ENCODE measurements around the gene ZHX3. TPM values are rescaled to one million over a fixed set of nuclear protein-coding genes. Genes with fewer than 3 reads are reported as not detected.

ZHX3 gene
- total and polyA plus RNA-seq, 9 of the 15 experiments (the other 6 are each of a cell fraction or from before 2014, with no cell fraction given), result 0.80 to 14.6 (median 4.9) TPM

DNA sequence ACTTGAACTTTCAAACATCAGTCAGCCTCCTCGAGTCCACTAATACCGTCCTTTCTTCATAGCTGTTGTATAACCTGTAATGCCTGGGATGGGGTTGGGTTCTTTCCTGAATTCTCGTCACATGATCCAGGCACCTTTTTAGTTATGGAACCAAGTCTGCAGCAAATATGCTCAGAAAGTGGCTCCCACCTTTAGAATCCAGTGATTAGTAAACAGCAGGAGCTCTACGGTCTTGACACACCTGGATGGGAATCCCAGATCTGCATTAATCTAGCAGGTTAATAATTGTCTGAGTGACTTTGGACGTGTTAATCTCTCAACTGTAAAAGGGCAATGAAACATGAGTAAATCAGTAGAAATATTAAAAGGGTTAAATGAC, 729 bp upstream of the ZHX3 start (continued):
- TF ChIP-seq ZNF384 (IDR thresholded peaks at IDR 0.05; ENCODE audit: low read depth, low read length) (no peak), GABPB2 (CRISPR knock-in tag; conservative IDR thresholded peaks at IDR 0.05) (no peak), CEBPB (tag; IDR thresholded peaks at IDR 0.05) (no peak)
- TF ChIP-seq, protein P1, sequence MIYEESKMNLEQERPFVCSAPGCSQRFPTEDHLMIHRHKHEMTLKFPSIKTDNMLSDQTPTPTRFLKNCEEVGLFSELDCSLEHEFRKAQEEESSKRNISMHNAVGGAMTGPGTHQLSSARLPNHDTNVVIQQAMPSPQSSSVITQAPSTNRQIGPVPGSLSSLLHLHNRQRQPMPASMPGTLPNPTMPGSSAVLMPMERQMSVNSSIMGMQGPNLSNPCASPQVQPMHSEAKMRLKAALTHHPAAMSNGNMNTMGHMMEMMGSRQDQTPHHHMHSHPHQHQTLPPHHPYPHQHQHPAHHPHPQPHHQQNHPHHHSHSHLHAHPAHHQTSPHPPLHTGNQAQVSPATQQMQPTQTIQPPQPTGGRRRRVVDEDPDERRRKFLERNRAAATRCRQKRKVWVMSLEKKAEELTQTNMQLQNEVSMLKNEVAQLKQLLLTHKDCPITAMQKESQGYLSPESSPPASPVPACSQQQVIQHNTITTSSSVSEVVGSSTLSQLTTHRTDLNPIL (CRISPR knock-in tag; IDR thresholded peaks at IDR 0.05), result no peak

DNA sequence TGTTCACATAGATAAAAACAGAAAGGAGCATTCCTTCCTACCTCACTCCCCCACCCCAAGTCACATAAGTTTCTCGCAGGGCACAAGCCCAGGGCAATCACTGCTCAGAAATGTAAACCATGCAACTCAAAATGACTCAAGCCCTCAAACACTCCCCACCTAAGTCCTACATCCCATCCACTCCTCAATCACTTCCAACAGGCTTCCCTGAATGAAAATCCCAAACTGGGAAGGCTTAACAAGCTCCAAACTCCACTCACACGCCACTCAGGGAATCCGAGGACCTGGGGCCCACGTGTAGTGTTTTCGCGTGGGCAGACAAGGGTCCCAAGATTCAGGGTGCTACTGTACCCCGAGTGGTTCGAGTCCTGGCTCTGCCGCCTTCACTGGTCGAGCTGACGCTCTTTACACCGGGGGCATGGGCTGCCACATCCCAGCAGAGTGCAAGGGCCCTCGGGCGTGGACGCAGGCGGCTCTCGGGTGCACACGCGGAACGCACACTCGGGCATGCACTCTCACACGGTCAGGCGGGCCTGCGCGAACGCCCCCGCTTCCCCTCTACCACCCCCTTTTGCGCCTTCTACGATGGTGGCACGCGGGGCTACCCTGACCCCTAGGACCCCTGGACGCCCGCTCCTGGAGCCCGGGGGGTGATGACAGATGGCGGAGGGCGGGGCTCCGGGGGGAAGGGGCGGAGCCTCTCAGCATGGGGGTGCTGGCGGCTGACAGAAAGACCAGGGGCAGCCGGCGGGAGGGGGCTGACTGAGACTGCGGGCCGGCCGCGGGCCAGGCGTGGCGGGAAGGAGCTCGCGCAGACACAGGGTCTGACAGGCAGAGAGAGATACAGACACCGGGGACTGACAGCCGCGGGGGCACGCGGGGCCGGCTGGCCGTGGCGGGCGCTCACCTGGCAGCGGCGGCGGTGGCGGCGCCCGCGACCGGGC, 657 bp downstream of the ZHX3 start:
- POLR2A ChIA-PET, result interaction anchor here (0.6 to 2.4 kb wide), 5 partner anchors 10 to 257 kb away, joined by 3 to 10 read pairs (median 3); no protein-coding TSS in a partner anchor
- Histone ChIP-seq H3K4me2 (ENCODE audit: insufficient read depth, low read length) (peak overlapping the region; percentile 92), H3K36me3 (ENCODE audit: control insufficient read depth, insufficient read depth, low read length) (peaks cover 5% of the 10 kb centered on the region; the same call in 1 of the 3 replicates), H3K79me2 (ENCODE audit: control insufficient read depth, insufficient read depth, low read length) (peaks cover 34% of the 10 kb centered on the region), H3K9me1 (ENCODE audit: control insufficient read depth, insufficient read depth, low read length) (no peaks in the 10 kb centered on the region), H3K27ac (ENCODE audit: extremely low read depth, low read depth, low read length) (peak overlapping the region; percentile 60), H3K4me1 (replicated peaks in 1 of 2; ENCODE audit: control insufficient read depth in 2 of 2, insufficient read depth in 2 of 2, low read length in 2 of 2) (peaks cover 5 to 17% of the 10 kb centered on the region in 2 experiments; a peak in 4 of 5 replicates), H3K9ac (ENCODE audit: insufficient read depth in 1 of 2, low read depth in 2 of 2, low read length in 2 of 2) (peak overlapping the region; percentile 67 to 92), H4K20me1 (replicated peaks; ENCODE audit: control insufficient read depth, insufficient read depth, low read length) (no peaks in the 10 kb centered on the region), H3K4me3 (peak overlapping the region; percentile 93), H2AFZ (ENCODE audit: low read depth, low read length) (peak overlapping the region; percentile 85), H3K9me3 (replicated peaks; ENCODE audit: control insufficient read depth, insufficient read depth, low read depth, low read length) (no peaks in the 10 kb centered on the region), H3K27me3 (ENCODE audit: control insufficient read depth in 2 of 2, insufficient read depth in 2 of 2, low read length in 2 of 2) (no peaks in the 10 kb centered on the region)
- DNase-seq (ENCODE audit: extremely low read depth in 1 of 4, low spot score in 3 of 4) (peak; percentile 80 to 95 (median 92)), ATAC-seq (peak; percentile 70), FAIRE-seq (peak; percentile 35)
- in situ Hi-C loops (cut with MboI), result no loop called here
- CTCF ChIA-PET (ENCODE audit: low intra/inter-chr PET ratio), result no interaction called here
- under 1% methylated on average over 51 of the region's 66 CpGs for WGBS (ENCODE audit: insufficient coverage, low coverage, missing lambda C conversion rate)
- BruUV-seq (replicated peaks), result no TSS peak
- intact Hi-C loops (cut with micrococcal nuclease), result no loop called here
- TF ChIP-seq L3MBTL2 (IDR thresholded peaks at IDR 0.05) (peak; percentile 54), THRAP3 (IDR thresholded peaks at IDR 0.05; ENCODE audit: borderline replicate concordance) (no peak), MEF2A (IDR thresholded peaks at IDR 0.05; ENCODE audit: control insufficient read depth, low read depth, low read length) (no peak), MYC (IDR thresholded peaks at IDR 0.05; ENCODE audit: low read depth, low read length) (peak; percentile 34; the same call in 1 of the 2 replicates), MYC (CRISPR knock-in tag; IDR thresholded peaks at IDR 0.05; ENCODE audit: borderline replicate concordance, low read depth) (no peak), GATAD2A (IDR thresholded peaks at IDR 0.05) (peak; percentile 87; the same call in 1 of the 2 replicates), TEAD4 (IDR thresholded peaks at IDR 0.05; ENCODE audit: low read length) (0 out of 2 replicates have a peak, but pooled peaks have one; percentile 6), TEAD4 (CRISPR knock-in tag; IDR thresholded peaks at IDR 0.05; ENCODE audit: borderline replicate concordance) (no peak), ELF2 (CRISPR knock-in tag; IDR thresholded peaks at IDR 0.05) (no peak), DMBX1 (CRISPR knock-in tag; IDR thresholded peaks at IDR 0.05; ENCODE audit: borderline replicate concordance) (no peak), CXXC5 (CRISPR knock-in tag; IDR thresholded peaks at IDR 0.05) (0 out of 2 replicates have a peak, but pooled peaks have one; percentile 16), MTA1 (IDR thresholded peaks at IDR 0.05; ENCODE audit: borderline replicate concordance) (peak; percentile 43; the same call in 1 of the 2 replicates)
- TF ChIP-seq, protein P2, sequence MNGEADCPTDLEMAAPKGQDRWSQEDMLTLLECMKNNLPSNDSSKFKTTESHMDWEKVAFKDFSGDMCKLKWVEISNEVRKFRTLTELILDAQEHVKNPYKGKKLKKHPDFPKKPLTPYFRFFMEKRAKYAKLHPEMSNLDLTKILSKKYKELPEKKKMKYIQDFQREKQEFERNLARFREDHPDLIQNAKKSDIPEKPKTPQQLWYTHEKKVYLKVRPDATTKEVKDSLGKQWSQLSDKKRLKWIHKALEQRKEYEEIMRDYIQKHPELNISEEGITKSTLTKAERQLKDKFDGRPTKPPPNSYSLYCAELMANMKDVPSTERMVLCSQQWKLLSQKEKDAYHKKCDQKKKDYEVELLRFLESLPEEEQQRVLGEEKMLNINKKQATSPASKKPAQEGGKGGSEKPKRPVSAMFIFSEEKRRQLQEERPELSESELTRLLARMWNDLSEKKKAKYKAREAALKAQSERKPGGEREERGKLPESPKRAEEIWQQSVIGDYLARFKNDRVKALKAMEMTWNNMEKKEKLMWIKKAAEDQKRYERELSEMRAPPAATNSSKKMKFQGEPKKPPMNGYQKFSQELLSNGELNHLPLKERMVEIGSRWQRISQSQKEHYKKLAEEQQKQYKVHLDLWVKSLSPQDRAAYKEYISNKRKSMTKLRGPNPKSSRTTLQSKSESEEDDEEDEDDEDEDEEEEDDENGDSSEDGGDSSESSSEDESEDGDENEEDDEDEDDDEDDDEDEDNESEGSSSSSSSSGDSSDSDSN (IDR thresholded peaks at IDR 0.05; ENCODE audit: borderline replicate concordance in 1 of 2, low read depth in 2 of 2, low read length in 2 of 2), result no peak
